Measurements from ENCODE around the gene SDHB. TPM values are rescaled to one million over a fixed set of nuclear protein-coding genes. Genes with fewer than 3 reads are reported as not detected.

Gene SDHB
- total and polyA plus RNA-seq, 9 of the 15 experiments (the other 6 are each of a cell fraction or from before 2014, with no cell fraction given) = 207 to 554 (median 365) TPM

DNA sequence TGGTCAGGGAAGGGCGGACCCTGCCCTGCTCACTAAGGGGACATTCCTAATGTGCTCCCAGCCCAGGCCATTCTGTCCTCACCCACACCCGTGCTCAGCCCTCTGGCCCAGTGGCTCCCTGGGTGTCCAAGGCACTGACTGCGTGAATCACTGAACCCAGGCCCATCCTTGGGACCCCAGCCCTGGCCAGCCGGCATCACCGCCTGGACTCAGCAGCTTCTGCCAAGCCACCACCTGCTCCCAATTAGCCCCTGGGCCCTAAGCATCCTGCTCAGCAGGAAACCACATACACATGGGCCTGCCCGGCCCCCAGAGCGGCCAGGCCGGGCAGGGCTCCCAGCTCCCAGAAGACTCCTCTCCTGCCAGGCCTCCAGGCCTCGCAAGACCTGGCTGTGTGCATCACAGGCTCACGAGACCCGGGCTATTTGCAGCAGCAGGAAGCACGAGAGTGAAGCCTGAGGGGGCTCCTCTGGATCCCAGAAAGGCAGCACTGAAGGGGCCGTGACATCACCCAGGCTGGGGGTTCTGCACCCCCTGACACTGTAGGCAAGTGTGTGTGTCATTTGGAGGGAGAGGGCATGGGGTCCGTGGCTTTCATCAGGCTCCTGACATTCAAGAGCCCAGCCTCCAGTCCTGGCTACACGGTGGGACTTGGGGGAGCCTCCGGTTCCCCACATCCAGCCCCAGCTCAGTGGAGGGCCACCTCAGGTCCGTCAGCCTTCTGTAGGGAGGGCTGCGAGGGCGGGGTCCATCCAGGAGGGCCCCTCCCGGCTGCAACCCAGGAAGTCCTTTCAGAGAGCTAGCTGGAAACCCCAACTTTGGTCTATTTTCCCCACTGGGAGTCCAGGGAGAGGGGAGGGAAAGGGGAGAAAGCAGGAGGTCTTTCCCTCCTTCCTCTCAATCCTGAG lies 75.0 kb downstream of the SDHB start:
- Histone ChIP-seq H3K4me3 (no peak overlapping the region), H3K4me1 (replicated peaks in 1 of 2; ENCODE audit: control insufficient read depth in 2 of 2, insufficient read depth in 2 of 2, low read length in 2 of 2) (peaks cover 0 to 44% of the 10 kb centered on the region in 2 experiments; a peak in 2 of 5 replicates), H3K27ac (ENCODE audit: extremely low read depth, low read depth, low read length) (no peak overlapping the region), H3K79me2 (ENCODE audit: control insufficient read depth, insufficient read depth, low read length) (no peaks in the 10 kb centered on the region), H3K9ac (ENCODE audit: insufficient read depth in 1 of 2, low read depth in 2 of 2, low read length in 2 of 2) (peak overlapping the region in 1 of 2 experiments; percentile 14; a peak in 1 of 4 replicates), H3K4me2 (ENCODE audit: insufficient read depth, low read length) (no peak overlapping the region), H3K9me3 (replicated peaks; ENCODE audit: control insufficient read depth, insufficient read depth, low read depth, low read length) (no peaks in the 10 kb centered on the region), H2AFZ (ENCODE audit: low read depth, low read length) (no peak overlapping the region), H3K36me3 (ENCODE audit: control insufficient read depth, insufficient read depth, low read length) (no peaks in the 10 kb centered on the region), H4K20me1 (replicated peaks; ENCODE audit: control insufficient read depth, insufficient read depth, low read length) (peaks cover 18% of the 10 kb centered on the region; the same call in 1 of the 2 replicates), H3K9me1 (ENCODE audit: control insufficient read depth, insufficient read depth, low read length) (no peaks in the 10 kb centered on the region), H3K27me3 (ENCODE audit: control insufficient read depth in 2 of 2, insufficient read depth in 2 of 2, low read length in 2 of 2) (peaks cover 17 to 25% of the 10 kb centered on the region in 2 experiments; a peak in 3 of 5 replicates)
- ChIA-PET CTCF (ENCODE audit: low intra/inter-chr PET ratio) (no interaction called here), POLR2A (interaction anchor here (0.7 to 1.7 kb wide), 6 partner anchors 8 to 217 kb away, joined by 3 to 10 read pairs (median 5); no protein-coding TSS in a partner anchor)
- WGBS (ENCODE audit: insufficient coverage, low coverage, missing lambda C conversion rate) = 30% methylated on average over 20 of the region's 20 CpGs
- FAIRE-seq = no peak
- DNase-seq (ENCODE audit: extremely low read depth in 1 of 4, low spot score in 3 of 4) = no peak
- ATAC-seq = no peak
- intact Hi-C loops (cut with micrococcal nuclease) (no loop called here), in situ Hi-C loops (cut with MboI) (no loop called here)
- BruUV-seq (replicated peaks) = no TSS peak
- TF ChIP-seq, protein P1, sequence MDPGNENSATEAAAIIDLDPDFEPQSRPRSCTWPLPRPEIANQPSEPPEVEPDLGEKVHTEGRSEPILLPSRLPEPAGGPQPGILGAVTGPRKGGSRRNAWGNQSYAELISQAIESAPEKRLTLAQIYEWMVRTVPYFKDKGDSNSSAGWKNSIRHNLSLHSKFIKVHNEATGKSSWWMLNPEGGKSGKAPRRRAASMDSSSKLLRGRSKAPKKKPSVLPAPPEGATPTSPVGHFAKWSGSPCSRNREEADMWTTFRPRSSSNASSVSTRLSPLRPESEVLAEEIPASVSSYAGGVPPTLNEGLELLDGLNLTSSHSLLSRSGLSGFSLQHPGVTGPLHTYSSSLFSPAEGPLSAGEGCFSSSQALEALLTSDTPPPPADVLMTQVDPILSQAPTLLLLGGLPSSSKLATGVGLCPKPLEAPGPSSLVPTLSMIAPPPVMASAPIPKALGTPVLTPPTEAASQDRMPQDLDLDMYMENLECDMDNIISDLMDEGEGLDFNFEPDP (CRISPR knock-in tag; IDR thresholded peaks at IDR 0.05) = no peak
- TF ChIP-seq MCM7 (IDR thresholded peaks at IDR 0.05) (no peak), ZNF695 (CRISPR knock-in tag; IDR thresholded peaks at IDR 0.05) (no peak), ZNF239 (CRISPR knock-in tag; IDR thresholded peaks at IDR 0.05) (no peak), CEBPB (tag; IDR thresholded peaks at IDR 0.05) (no peak), KDM5B (IDR thresholded peaks at IDR 0.05; ENCODE audit: insufficient replicate concordance, low read depth, low read length) (no peak), GATAD2A (IDR thresholded peaks at IDR 0.05) (no peak), NELFE (IDR thresholded peaks at IDR 0.05; ENCODE audit: insufficient read depth, insufficient read length) (no peak), ZKSCAN8 (CRISPR knock-in tag; IDR thresholded peaks at IDR 0.05) (no peak), HNRNPL (IDR thresholded peaks at IDR 0.05; ENCODE audit: low read depth, low read length) (no peak), ZSCAN32 (CRISPR knock-in tag; IDR thresholded peaks at IDR 0.05) (no peak), MTA1 (IDR thresholded peaks at IDR 0.05; ENCODE audit: borderline replicate concordance) (no peak), SNIP1 (IDR thresholded peaks at IDR 0.05; ENCODE audit: low read depth) (no peak)
- TF ChIP-seq, protein P2, sequence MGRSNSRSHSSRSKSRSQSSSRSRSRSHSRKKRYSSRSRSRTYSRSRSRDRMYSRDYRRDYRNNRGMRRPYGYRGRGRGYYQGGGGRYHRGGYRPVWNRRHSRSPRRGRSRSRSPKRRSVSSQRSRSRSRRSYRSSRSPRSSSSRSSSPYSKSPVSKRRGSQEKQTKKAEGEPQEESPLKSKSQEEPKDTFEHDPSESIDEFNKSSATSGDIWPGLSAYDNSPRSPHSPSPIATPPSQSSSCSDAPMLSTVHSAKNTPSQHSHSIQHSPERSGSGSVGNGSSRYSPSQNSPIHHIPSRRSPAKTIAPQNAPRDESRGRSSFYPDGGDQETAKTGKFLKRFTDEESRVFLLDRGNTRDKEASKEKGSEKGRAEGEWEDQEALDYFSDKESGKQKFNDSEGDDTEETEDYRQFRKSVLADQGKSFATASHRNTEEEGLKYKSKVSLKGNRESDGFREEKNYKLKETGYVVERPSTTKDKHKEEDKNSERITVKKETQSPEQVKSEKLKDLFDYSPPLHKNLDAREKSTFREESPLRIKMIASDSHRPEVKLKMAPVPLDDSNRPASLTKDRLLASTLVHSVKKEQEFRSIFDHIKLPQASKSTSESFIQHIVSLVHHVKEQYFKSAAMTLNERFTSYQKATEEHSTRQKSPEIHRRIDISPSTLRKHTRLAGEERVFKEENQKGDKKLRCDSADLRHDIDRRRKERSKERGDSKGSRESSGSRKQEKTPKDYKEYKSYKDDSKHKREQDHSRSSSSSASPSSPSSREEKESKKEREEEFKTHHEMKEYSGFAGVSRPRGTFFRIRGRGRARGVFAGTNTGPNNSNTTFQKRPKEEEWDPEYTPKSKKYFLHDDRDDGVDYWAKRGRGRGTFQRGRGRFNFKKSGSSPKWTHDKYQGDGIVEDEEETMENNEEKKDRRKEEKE (IDR thresholded peaks at IDR 0.05; ENCODE audit: borderline replicate concordance in 1 of 2, control insufficient read depth in 1 of 2, low read depth in 2 of 2, low read length in 1 of 2) = no peak
- TF ChIP-seq, protein P3, sequence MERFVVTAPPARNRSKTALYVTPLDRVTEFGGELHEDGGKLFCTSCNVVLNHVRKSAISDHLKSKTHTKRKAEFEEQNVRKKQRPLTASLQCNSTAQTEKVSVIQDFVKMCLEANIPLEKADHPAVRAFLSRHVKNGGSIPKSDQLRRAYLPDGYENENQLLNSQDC (CRISPR knock-in tag; IDR thresholded peaks at IDR 0.05) = no peak
- TF ChIP-seq, protein P4, sequence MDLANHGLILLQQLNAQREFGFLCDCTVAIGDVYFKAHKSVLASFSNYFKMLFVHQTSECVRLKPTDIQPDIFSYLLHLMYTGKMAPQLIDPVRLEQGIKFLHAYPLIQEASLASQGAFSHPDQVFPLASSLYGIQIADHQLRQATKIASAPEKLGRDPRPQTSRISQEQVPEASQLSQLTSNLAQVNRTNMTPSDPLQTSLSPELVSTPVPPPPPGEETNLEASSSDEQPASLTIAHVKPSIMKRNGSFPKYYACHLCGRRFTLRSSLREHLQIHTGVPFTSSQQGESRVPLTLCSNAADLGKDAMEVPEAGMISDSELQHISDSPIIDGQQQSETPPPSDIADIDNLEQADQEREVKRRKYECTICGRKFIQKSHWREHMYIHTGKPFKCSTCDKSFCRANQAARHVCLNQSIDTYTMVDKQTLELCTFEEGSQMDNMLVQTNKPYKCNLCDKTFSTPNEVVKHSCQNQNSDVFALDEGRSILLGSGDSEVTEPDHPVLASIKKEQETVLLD (IDR thresholded peaks at IDR 0.05) = no peak
